ENCODE measurements around the gene BPIFB3.
"Not testable (repeated sequence)": the region's sequence is repeated elsewhere in the genome, so short reads cannot be mapped to it uniquely, and the experiment has no call there.

The BPIFB3 gene

GRCh38 chr20:33093074-33093473, 39.4 kb downstream of the BPIFB3 start:
- no peak overlapping the region for H3K27ac Mint-ChIP-seq
- H3K9me3 Mint-ChIP-seq: no peaks in the 10 kb centered on the region
- H3K27me3 Mint-ChIP-seq: peaks cover 9 to 13% of the 10 kb centered on the region in 2 donors
- DNase-seq (no peak), ATAC-seq (replicated peaks) (no peak)
- H3K4me3 Mint-ChIP-seq: no peak overlapping the region
- H3K4me1 Mint-ChIP-seq: no peaks in the 10 kb centered on the region
- H3K36me3 Mint-ChIP-seq: no peaks in the 10 kb centered on the region

DNA sequence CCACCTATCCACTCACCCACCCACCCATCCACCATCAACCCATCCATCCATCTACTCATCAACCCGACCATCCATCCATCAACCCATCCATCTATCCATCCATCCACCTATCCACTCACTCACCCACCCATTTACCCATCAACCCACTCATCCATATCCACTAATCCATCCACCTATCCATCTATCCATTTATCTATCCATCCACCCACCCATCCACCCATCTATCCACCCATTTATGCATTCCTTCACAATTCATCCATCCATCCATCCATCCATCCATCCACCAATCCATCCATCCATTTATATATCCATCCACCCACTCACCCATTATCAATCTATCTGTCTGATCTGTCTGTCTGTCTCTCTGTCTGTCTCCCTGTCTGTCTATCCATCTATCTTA, 39.9 kb downstream of the BPIFB3 start:
- no peaks in the 10 kb centered on the region for H3K9me3 Mint-ChIP-seq
- DNase-seq (no peak), ATAC-seq (replicated peaks) (no peak)
- H3K4me1 Mint-ChIP-seq: no peaks in the 10 kb centered on the region
- H3K4me3 Mint-ChIP-seq: no peak overlapping the region
- no peak overlapping the region for H3K27ac Mint-ChIP-seq
- H3K36me3 Mint-ChIP-seq: no peaks in the 10 kb centered on the region
- H3K27me3 Mint-ChIP-seq: peaks cover 6 to 10% of the 10 kb centered on the region in 2 donors

GRCh38 chr20:33095249-33095648, 41.5 kb downstream of the BPIFB3 start:
- Mint-ChIP-seq H3K4me3 (no peak overlapping the region), H3K9me3 (no peaks in the 10 kb centered on the region), H3K36me3 (no peaks in the 10 kb centered on the region), H3K4me1 (no peaks in the 10 kb centered on the region), H3K27me3 (peaks cover 15 to 17% of the 10 kb centered on the region in 2 donors), H3K27ac (no peak overlapping the region)
- ATAC-seq (replicated peaks): no peak
- DNase-seq: no peak

- H3K27me3 Mint-ChIP-seq: peaks cover 15 to 17% of the 10 kb centered on the region in 2 donors
- H3K36me3 Mint-ChIP-seq, H3K4me1 Mint-ChIP-seq, H3K4me3 Mint-ChIP-seq, H3K27ac Mint-ChIP-seq, H3K9me3 Mint-ChIP-seq: not testable (repeated sequence)
- ATAC-seq (replicated peaks) (peak; percentile 81 to 92), DNase-seq (peak; percentile 33)
These were observed 42.3 kb downstream of the BPIFB3 start for GRCh38 chr20:33095902-33096584.

- no peak overlapping the region for H3K27ac Mint-ChIP-seq
- H3K4me3 Mint-ChIP-seq: no peak overlapping the region
- peaks cover 15 to 21% of the 10 kb centered on the region in 2 donors for H3K27me3 Mint-ChIP-seq
- no peak for DNase-seq
- no peaks in the 10 kb centered on the region for H3K9me3 Mint-ChIP-seq
- H3K4me1 Mint-ChIP-seq: no peaks in the 10 kb centered on the region
- no peaks in the 10 kb centered on the region for H3K36me3 Mint-ChIP-seq
- ATAC-seq (replicated peaks): no peak
These were observed 43.3 kb downstream of the BPIFB3 start for GRCh38 chr20:33097001-33097400.

DNA sequence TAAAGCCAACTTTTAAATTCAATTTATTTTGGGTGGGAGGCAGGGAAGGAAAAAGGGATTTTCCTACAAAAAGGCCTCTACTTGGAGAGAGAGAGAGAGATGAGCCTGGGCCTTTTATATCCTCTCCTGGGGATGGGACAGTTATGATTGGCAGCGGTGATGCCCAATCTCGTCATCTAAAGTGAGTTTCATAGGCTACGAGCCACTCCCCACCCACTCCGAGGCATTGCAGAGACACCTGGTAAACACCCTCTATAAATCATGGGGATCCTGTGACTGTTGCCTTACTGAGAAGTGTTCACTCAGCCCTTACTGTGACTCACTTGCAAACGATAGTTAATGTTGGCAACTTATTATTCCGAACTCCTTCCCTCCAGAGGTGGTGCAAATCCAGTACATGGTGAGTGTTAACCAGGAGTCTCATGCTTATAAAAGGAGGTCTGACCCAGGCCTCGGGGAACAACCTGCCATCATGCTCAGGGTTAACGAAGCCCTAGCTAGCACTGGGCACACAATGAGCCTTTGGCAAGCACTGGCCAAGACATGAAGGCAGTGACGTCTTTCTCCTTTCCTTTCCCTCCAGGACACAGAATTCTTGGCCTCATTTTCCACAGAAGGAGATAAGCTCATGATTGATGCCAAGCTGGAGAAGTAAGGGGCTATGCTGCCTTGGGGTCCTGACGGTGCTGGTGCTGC, 46.3 kb downstream of the BPIFB3 start:
- H3K36me3 Mint-ChIP-seq: no peaks in the 10 kb centered on the region
- no peak overlapping the region for H3K4me3 Mint-ChIP-seq
- no peak overlapping the region for H3K27ac Mint-ChIP-seq
- H3K9me3 Mint-ChIP-seq: no peaks in the 10 kb centered on the region
- H3K4me1 Mint-ChIP-seq: no peaks in the 10 kb centered on the region
- peaks cover 5 to 31% of the 10 kb centered on the region in 2 donors for H3K27me3 Mint-ChIP-seq
- ATAC-seq (replicated peaks): no peak
- DNase-seq: no peak

GRCh38 chr20:33103556-33103955, 49.9 kb downstream of the BPIFB3 start:
- H3K9me3 Mint-ChIP-seq: no peaks in the 10 kb centered on the region
- no peak overlapping the region for H3K27ac Mint-ChIP-seq
- H3K4me3 Mint-ChIP-seq: no peak overlapping the region
- DNase-seq (no peak), ATAC-seq (replicated peaks) (no peak)
- peaks cover 5 to 29% of the 10 kb centered on the region in 2 donors for H3K27me3 Mint-ChIP-seq
- H3K36me3 Mint-ChIP-seq: no peaks in the 10 kb centered on the region
- H3K4me1 Mint-ChIP-seq: no peaks in the 10 kb centered on the region

GRCh38 chr20:33104336-33104735, 50.6 kb downstream of the BPIFB3 start:
- DNase-seq: no peak
- H3K9me3 Mint-ChIP-seq: no peaks in the 10 kb centered on the region
- no peaks in the 10 kb centered on the region for H3K4me1 Mint-ChIP-seq
- ATAC-seq (replicated peaks): no peak
- H3K4me3 Mint-ChIP-seq: no peak overlapping the region
- no peaks in the 10 kb centered on the region for H3K36me3 Mint-ChIP-seq
- no peak overlapping the region for H3K27ac Mint-ChIP-seq
- H3K27me3 Mint-ChIP-seq: peaks cover 4 to 21% of the 10 kb centered on the region in 2 donors

- no peak overlapping the region for H3K27ac Mint-ChIP-seq
- no peaks in the 10 kb centered on the region for H3K4me1 Mint-ChIP-seq
- ATAC-seq (replicated peaks) (no peak), DNase-seq (no peak)
- no peaks in the 10 kb centered on the region for H3K9me3 Mint-ChIP-seq
- H3K36me3 Mint-ChIP-seq: no peaks in the 10 kb centered on the region
- H3K4me3 Mint-ChIP-seq: no peak overlapping the region
- H3K27me3 Mint-ChIP-seq: peaks cover 0 to 13% of the 10 kb centered on the region in 2 donors
These were observed 51.7 kb downstream of the BPIFB3 start for GRCh38 chr20:33105316-33105924.

- H3K9me3 Mint-ChIP-seq; H3K4me1 Mint-ChIP-seq; H3K27ac Mint-ChIP-seq; H3K4me3 Mint-ChIP-seq; DNase-seq; H3K36me3 Mint-ChIP-seq; ATAC-seq (replicated peaks): not testable (repeated sequence)
- H3K27me3 Mint-ChIP-seq: peaks cover 0 to 13% of the 10 kb centered on the region in 2 donors
These were observed 52.4 kb downstream of the BPIFB3 start for GRCh38 chr20:33106058-33106620.

- H3K4me3 Mint-ChIP-seq: no peak overlapping the region
- H3K4me1 Mint-ChIP-seq: no peaks in the 10 kb centered on the region
- H3K36me3 Mint-ChIP-seq: no peaks in the 10 kb centered on the region
- H3K27ac Mint-ChIP-seq: no peak overlapping the region
- no peaks in the 10 kb centered on the region for H3K27me3 Mint-ChIP-seq
- H3K9me3 Mint-ChIP-seq: no peaks in the 10 kb centered on the region
- ATAC-seq (replicated peaks): no peak
- DNase-seq: no peak
These were observed 55.0 kb downstream of the BPIFB3 start for GRCh38 chr20:33108661-33109060.

DNA sequence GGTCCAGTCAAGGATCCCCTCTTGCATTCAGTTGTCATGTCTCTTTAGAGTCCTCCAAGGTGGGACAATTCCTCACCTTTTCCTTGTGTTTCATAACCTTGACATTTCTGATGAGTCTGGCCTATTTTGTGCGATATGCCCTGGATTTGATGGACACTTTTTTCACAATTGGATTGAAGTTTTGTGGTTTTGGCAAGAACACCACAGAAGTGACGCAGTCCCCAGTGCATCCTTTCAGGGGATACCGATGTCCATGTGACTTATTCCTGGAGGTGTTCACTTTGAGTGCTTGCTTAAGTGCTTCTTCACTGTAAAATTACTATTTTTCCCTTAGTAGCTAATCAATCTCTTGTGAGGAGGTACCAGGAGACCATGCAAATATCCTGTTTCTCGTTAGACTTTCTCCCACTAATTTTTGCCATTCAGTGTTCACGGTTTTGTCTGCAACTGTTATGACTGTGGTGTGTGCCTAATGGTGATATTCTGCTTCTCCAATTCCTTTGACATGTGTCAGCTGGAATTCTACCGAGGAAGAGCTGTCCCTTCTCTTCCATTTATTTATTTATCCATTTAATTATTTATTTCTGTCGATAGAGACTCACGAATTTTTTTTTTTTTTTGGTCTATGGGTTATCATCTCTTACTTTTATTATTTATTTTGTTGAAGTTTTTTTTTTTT, 56.6 kb downstream of the BPIFB3 start:
- Mint-ChIP-seq H3K36me3 (no peaks in the 10 kb centered on the region), H3K27ac (no peak overlapping the region), H3K4me3 (no peak overlapping the region), H3K4me1 (no peaks in the 10 kb centered on the region), H3K9me3 (no peaks in the 10 kb centered on the region), H3K27me3 (no peaks in the 10 kb centered on the region)
- DNase-seq (no peak), ATAC-seq (replicated peaks) (no peak)

DNA sequence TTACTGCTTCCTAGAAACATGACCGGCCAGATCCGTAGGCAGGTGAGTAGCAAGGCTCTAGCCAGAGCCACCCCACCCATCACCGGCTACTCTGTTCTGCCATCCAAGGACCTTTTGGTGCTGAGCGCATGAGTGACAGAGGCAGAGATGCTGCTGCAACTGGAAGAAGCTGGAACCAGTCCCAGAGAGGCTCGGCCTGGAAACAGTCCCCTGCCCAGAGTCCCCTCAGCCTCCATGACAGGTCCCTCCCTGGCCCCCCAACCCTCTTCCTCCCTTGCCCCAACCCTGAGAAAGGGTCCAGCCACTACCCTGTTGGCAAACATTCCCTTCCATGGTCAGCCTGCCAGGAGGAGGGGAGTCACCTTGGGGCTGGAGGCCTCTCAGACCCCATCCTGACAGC, 57.6 kb downstream of the BPIFB3 start:
- Mint-ChIP-seq H3K4me3 (no peak overlapping the region), H3K4me1 (no peaks in the 10 kb centered on the region), H3K27ac (no peak overlapping the region), H3K27me3 (no peaks in the 10 kb centered on the region), H3K36me3 (no peaks in the 10 kb centered on the region), H3K9me3 (no peaks in the 10 kb centered on the region)
- ATAC-seq (replicated peaks): no peak
- DNase-seq: no peak

GRCh38 chr20:33112547-33113386, 59.1 kb downstream of the BPIFB3 start:
- Mint-ChIP-seq H3K36me3 (no peaks in the 10 kb centered on the region), H3K27ac (no peak overlapping the region), H3K4me1 (no peaks in the 10 kb centered on the region), H3K27me3 (no peaks in the 10 kb centered on the region), H3K9me3 (no peaks in the 10 kb centered on the region), H3K4me3 (no peak overlapping the region)
- no peak for ATAC-seq (replicated peaks)
- DNase-seq: no peak

Measured in stimulated activated naive B cell treated with anti-CD40 and anti-IgM and Interleukin-4, amounts not matched to agents 10 μg/mL and 1 μg/mL and 100 μg/mL, for 72 hours (primary cell).